Esophagus muscularis mucosa (tissue), 4 donors: ENCODE results near the gene VAMP5. TPM values are rescaled to one million over a fixed set of nuclear protein-coding genes. Genes with fewer than 3 reads are reported as not detected.

ENCODE experiments used
- DNase-seq: peaks from one replicate; pipeline ENCODE4 v3.0.0-alpha.2; 2017; ENCODE audit errors: extremely low spot score
- H3K27ac ChIP-seq, 4 donors: fragments of 200-600 bp; sonication (generic); replicated peaks in 1 of 4; 1 replicate in 3 of 4; 2 replicates in 1 of 4; pipeline ENCODE4 v1.5.1; 2016 to 2019; ENCODE audit warnings: mild to moderate bottlenecking in 1 of 4
- H3K27me3 ChIP-seq, 4 donors: fragments of 200-600 bp; sonication (generic); one replicate each; pipeline versions ENCODE4 v1.5.1 to v1.6.0; 2016 to 2019
- H3K36me3 ChIP-seq, 4 donors: fragments of 200-600 bp; sonication (generic); one replicate each; pipeline ENCODE4 v1.5.1; 2016 to 2019
- H3K4me1 ChIP-seq, 4 donors: fragments of 200-600 bp; sonication (generic); one replicate each; pipeline ENCODE4 v1.5.1; 2016 to 2019
- H3K4me3 ChIP-seq, 4 donors: fragments of 200-600 bp; sonication (generic); 1 replicate in 2 of 4; 2 replicates in 2 of 4; pipeline ENCODE4 v1.5.1; 2016 to 2019; ENCODE audit warnings: mild to moderate bottlenecking in 4 of 4, moderate library complexity in 1 of 4
- H3K9me3 ChIP-seq, 4 donors: fragments of 200-600 bp; sonication (generic); 1 replicate in 3 of 4; 2 replicates in 1 of 4; pipeline ENCODE4 v1.5.1; 2016 to 2019
- EP300 ChIP-seq: sonication (generic); formaldehyde crosslinking; IDR thresholded peaks from one replicate; pipeline ENCODE4 v1.6.1; 2017; ENCODE audit warnings: antibody characterized with exemption
- POLR2A ChIP-seq: fragments of 450-650 bp; IDR thresholded peaks from one replicate; pipeline ENCODE4 v1.6.1; 2017; ENCODE audit warnings: antibody characterized with exemption, moderate library complexity, mild to moderate bottlenecking, low read depth
- POLR2AphosphoS5 ChIP-seq, 2 donors: sonication (generic); formaldehyde crosslinking; IDR thresholded peaks; one replicate each; pipeline ENCODE4 v1.6.1; 2017; ENCODE audit warnings: antibody characterized with exemption in 2 of 2
- WGBS: methylation state at CpG from one replicate; pipeline ENCODE4 v1.1.5; 2018; 5-methylcytosine and 5-hydroxymethylcytosine counted together
- intact Hi-C: fragments of 100-400 bp; cut with DNase I; formaldehyde crosslinking; loops from one replicate; pipeline ENCODE4 v1.15.1; 2023
- total RNA-seq, 4 donors: library from RNA; depleted of rRNA; stranded (reverse); fragments of >200 nt; gene quantifications; one replicate each; pipeline versions ENCODE4 v1.1.0 to v1.2.1, GENCODE V29; 2016
- TF ChIP-seq, protein P1 (sequence below), 3 experiments: fragments of 200-600 bp in 2 of 3; fragments of 450-650 bp in 1 of 3; sonication (generic) in 2 of 3; IDR thresholded peaks; one replicate each; pipeline ENCODE4 v1.5.1; 2017 to 2019; ENCODE audit warnings: antibody characterized with exemption in 3 of 3, mild to moderate bottlenecking in 2 of 3, moderate library complexity in 1 of 3

Gene VAMP5, protein sequence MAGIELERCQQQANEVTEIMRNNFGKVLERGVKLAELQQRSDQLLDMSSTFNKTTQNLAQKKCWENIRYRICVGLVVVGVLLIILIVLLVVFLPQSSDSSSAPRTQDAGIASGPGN
- total RNA-seq: 10 to 100 TPM; 35.6 to 50.7 (median 42.0) TPM

DNA sequence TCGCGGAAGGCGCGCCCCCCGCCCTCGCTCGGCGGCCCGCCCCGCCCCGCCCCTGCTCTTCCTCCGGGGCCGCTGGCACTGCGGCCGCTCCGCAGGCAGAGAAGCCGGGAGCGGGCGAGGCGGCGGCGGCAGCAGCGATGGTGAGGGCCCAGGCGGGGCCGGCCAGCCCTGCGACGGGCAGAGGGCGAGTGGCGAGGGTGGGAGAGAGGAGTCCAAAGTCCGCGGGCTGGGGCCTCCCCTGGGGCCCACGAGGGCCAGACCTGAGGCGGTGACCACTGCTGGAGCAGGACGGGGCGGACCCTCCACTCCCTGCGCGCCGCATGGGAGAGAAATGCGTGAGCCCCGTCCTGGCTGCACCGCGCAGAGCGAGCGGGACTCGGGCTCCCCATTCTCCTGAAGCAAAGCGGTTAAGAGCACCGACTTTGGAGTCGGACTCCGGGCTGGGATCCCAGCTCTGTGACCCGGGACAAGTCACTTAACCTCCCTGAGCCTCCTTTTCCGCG is at the start of gene VAMP5:
Gene VAMP5, plus strand, starts transcription at position 78 of the 503 bp plus-strand sequence. Its CDS starts 60 bp downstream, at position 138.
- Histone ChIP-seq H3K27me3 (no peaks in the 10 kb centered on the region), H3K27ac (peak within 1 kb of the TSS; percentile 82 to 91 (median 86)), H3K4me3 (peak within 1 kb of the TSS; percentile 60 to 76 (median 72)), H3K36me3 (no peaks in the 10 kb centered on the region), H3K4me1 (peaks cover 60 to 74% (median 71%) of the 10 kb centered on the region in 4 donors), H3K9me3 (no peaks in the 10 kb centered on the region)
- DNase-seq: no peak
- TF ChIP-seq POLR2AphosphoS5 (IDR thresholded peaks at IDR 0.05) (peak in 1 of 2 donors; percentile 64), POLR2A (no peak), EP300 (no peak)
- TF ChIP-seq, protein P1, sequence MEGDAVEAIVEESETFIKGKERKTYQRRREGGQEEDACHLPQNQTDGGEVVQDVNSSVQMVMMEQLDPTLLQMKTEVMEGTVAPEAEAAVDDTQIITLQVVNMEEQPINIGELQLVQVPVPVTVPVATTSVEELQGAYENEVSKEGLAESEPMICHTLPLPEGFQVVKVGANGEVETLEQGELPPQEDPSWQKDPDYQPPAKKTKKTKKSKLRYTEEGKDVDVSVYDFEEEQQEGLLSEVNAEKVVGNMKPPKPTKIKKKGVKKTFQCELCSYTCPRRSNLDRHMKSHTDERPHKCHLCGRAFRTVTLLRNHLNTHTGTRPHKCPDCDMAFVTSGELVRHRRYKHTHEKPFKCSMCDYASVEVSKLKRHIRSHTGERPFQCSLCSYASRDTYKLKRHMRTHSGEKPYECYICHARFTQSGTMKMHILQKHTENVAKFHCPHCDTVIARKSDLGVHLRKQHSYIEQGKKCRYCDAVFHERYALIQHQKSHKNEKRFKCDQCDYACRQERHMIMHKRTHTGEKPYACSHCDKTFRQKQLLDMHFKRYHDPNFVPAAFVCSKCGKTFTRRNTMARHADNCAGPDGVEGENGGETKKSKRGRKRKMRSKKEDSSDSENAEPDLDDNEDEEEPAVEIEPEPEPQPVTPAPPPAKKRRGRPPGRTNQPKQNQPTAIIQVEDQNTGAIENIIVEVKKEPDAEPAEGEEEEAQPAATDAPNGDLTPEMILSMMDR (IDR thresholded peaks at IDR 0.05): no peak
- 3% methylated on average over 28 of the region's 52 CpGs for WGBS
- intact Hi-C loops: no loop called here

DNA sequence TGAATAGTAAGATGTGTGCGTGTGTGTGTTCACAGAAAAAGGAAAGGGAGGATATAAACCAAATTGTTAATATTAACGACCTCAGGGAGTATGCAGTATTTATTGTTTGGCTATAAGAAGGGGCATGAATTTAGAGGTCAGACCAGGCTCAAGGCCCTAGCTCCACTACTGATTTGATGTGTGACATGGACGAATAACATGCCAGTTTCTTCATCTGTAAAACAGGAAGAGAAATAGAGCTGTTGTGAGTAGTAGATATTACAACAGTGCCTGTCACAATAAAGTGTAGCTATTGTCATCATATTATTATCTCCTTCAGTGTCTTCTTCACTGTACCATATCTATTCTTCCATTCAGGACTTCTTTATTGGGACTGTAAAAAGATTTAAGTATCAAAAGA is 49.4 kb upstream of the VAMP5 start:
- Histone ChIP-seq H3K9me3 (no peaks in the 10 kb centered on the region), H3K4me3 (no peak overlapping the region), H3K27me3 (no peaks in the 10 kb centered on the region), H3K27ac (peak overlapping the region in 2 of 4 donors; percentile 99 to 100), H3K36me3 (no peaks in the 10 kb centered on the region), H3K4me1 (peaks cover 10 to 29% (median 20%) of the 10 kb centered on the region in 4 donors)
- no peak for TF ChIP-seq EP300
- no peak for TF ChIP-seq POLR2AphosphoS5 (IDR thresholded peaks at IDR 0.05)
- TF ChIP-seq POLR2A: no peak
- TF ChIP-seq, protein P1 (IDR thresholded peaks at IDR 0.05): no peak
- intact Hi-C loops: no loop called here
- WGBS: 78% methylated on average over 3 of the region's 3 CpGs
- no peak for DNase-seq

DNA sequence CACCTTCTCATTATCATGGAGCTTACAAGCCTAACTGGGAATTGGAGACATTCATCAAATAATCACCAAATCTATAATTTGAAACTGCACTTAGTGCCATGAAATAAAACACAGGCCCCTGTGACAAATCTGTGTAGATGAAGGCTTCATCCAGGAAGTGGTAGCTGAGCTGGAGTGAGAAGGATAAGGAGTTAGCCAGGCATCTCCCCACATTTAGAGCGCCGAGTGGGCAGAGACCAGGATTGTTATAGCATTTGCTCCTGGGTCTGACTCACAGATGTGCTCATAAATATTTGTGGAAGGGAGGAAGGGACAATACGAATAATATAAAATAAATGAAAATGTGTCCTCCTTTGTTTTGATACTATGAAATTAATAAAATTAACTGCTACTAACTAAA is 47.8 kb upstream of the VAMP5 start:
- H3K27me3 ChIP-seq: no peaks in the 10 kb centered on the region
- WGBS: 57% methylated on average over 3 of the region's 3 CpGs
- H3K4me1 ChIP-seq: peaks cover 20 to 41% (median 31%) of the 10 kb centered on the region in 4 donors
- H3K4me3 ChIP-seq: no peak overlapping the region
- H3K27ac ChIP-seq: peak overlapping the region; percentile 97 to 100 (median 98)
- no peak for DNase-seq
- TF ChIP-seq POLR2A: no peak
- TF ChIP-seq EP300: no peak
- peak in 1 of 2 donors; percentile 8 for TF ChIP-seq POLR2AphosphoS5 (IDR thresholded peaks at IDR 0.05)
- TF ChIP-seq, protein P1 (IDR thresholded peaks at IDR 0.05): no peak
- no peaks in the 10 kb centered on the region for H3K9me3 ChIP-seq
- intact Hi-C loops: no loop called here
- H3K36me3 ChIP-seq: peaks cover 2 to 8% (median 7%) of the 10 kb centered on the region in 4 donors

DNA sequence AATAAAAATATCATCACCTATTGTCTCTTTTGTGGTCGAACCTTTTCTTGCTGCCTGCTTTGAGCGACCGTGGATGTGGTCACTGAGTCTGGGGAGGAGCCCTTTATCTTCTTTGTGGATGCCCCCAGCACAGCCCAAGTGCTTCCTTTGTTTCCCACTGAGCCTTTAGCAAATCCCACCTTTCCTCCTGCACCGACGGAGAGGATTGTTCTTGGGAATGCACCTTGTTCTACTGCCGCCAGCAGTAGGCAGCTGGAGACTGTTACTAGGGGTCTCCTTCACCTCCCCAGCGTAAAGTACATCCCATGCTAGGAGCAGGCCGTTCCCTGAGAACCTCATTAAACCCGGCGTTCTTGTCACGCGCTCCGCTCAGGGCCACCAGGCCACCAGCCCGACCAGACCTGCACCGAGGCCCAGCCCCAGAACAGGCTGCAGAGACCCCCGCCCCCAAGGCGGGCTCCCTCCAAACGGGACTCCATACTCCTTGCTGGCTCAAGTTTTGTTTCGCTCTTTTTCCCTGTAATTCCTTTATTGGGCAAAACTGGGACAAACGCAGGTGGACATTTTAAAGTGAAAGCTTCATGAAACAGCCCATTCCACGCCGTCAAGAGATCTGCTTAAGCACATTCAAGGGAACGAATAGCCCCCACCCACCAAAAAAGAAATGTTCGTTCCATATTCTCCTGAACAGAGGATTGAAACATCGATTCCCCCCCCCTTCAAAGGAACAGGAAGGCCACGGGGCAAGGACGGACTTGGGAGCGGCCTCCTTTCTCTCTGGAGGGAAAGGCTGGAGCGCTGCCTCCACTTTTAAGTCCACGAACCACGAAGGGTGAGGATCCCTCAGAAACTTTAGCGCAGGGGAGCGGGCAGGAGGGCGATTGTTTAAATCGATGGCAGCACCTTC is 46.4 kb upstream of the VAMP5 start:
- Histone ChIP-seq H3K4me3 (peak overlapping the region; percentile 85 to 95 (median 88)), H3K9me3 (no peaks in the 10 kb centered on the region), H3K27ac (peak overlapping the region; percentile 97 to 100 (median 98)), H3K36me3 (peaks cover 16 to 22% (median 21%) of the 10 kb centered on the region in 4 donors), H3K27me3 (no peaks in the 10 kb centered on the region), H3K4me1 (peaks cover 34 to 55% (median 45%) of the 10 kb centered on the region in 4 donors)
- no peak for DNase-seq
- intact Hi-C loops: no loop called here
- TF ChIP-seq POLR2AphosphoS5 (IDR thresholded peaks at IDR 0.05): peak; percentile 52 to 82
- TF ChIP-seq, protein P1 (IDR thresholded peaks at IDR 0.05): peak; percentile 7 to 23 (median 11)
- no peak for TF ChIP-seq EP300
- under 1% methylated on average over 29 of the region's 35 CpGs for WGBS
